GM19468 (cell line): ENCODE measurements around the gene SETBP1.

Experiments
- ATAC-seq: cut with Tn5 transposase; IDR thresholded peaks from one replicate; pipeline ENCODE4 v1.9.1; 2021; ENCODE audit warnings: mild to moderate bottlenecking, moderate library complexity, moderate number of reproducible peaks; ENCODE audit not compliant: unreplicated experiment; ENCODE audit errors: extremely low read depth

The SETBP1 gene

DNA sequence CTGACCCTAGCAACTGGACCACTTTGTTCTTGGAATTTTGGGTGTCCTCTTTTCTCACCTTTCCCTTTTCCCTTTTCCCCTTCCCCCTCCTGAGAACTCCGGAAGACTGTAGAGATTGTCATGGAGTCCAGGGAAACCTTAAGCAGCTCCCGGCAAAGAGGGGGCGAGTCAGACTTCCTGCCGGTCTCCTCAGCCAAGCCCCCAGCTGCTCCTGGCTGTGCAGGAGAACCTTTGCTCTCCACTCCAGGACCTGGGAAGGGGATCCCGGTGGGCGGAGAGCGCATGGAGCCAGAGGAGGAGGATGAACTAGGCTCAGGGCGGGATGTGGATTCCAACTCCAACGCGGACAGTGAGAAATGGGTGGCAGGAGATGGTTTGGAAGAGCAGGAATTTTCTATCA is 20.5 kb downstream of the SETBP1 start:
- no peak for ATAC-seq

DNA sequence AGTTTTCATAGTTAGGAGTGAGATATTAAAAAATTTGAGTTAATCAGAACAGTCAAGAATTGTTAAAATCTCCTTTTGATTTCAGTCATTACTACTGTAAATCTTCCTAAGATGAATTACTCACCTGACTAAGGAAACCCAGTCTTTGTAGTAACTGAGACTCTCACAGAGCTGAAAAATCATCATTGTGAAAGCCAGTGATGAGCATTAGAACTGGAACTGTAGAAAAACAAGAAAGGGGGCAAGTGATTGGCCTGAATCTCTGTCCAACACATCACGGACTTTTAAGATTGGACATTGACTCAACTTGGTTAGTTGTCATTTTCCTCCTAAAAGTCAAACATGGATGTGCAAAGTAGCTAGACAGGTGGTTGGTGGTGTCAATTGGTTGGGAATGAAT is 21.9 kb downstream of the SETBP1 start:
- no peak for ATAC-seq

DNA sequence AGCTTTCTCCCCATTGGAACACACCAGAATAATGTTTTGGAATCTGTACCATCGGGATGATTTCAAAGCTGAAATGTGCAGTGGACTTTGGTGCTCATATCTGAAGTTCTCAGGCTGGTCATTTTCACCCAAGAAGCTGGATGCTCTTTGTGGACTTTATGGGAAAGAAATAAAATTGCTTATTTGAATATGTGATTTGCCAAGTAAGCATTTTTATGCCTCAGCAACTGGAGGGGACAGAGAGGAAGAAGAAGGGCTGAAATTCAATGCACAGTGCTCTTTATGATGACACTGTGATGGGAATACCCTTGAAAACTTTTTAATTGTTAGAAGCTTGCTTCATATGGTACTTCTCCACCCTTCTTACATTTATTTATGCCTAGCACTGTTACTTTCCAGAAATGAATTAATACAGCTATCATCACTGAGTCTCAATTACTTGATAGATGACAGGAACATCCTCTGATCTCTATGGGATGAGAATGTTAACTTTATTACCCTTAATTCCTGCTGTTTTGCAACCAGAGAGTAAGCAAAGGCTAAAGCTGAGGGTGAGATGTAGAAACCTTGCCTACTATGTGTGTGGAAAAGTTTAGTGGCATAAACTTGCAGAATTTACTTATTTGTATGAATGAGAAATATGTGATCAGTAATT is 23.6 kb downstream of the SETBP1 start:
- no peak for ATAC-seq

DNA sequence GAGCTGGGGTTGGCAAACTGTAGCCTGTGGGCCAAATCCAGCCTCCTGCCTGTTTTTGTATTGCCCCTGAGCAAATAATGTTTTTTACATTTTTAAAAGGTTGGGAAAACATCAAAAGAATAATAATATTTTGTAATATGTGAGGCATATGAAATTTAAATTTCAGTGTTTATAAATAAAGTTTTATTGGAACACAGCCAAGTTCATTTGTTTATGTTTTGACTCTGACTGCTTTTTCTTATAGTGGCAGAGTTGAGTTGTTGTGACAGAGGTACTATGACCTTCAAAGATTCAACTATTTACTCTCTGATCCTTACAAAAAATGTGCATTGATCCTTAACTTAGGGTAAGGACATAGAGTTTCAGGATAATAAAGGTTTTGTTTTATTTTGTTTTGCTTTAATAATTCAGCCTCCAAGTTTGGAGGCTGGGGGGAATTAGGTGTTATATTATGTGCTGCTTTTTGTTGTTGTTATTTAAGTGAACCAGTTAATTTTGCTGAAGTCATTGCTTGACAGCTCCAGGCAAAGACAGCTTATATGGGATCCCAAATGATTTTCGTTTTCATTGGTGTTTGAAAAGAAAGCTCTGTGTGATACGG is 24.5 kb downstream of the SETBP1 start:
- no peak for ATAC-seq

DNA sequence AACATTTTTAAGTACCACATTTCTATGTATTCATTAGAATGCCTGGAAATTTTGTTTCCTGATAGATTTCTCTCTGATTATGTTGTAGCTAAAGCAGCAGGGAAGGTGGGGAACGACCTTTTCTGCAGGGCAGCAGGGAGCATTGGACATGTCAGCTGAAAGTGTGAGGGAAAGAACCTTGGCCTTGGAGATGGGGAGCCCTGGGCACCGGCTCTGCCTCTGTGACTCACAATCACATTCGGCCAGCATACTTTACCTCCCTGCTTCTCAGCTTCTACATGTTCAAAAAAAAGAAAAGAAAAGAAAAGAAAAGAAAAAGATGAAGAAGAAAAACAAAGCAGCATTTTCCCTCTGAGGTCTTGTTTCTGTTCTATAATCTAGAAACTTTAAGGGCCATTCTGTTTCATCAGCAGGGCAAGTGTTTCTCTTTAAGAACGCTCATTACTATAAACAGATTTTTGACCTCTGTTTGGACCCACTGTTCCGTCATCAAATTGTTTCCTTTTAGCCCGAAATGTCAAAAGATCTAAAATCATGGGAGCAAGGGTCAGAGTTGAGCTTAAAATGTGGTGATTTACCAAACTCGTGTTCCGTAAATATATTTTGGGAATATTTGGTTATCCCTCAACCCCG is 27.9 kb downstream of the SETBP1 start:
- no peak for ATAC-seq

DNA sequence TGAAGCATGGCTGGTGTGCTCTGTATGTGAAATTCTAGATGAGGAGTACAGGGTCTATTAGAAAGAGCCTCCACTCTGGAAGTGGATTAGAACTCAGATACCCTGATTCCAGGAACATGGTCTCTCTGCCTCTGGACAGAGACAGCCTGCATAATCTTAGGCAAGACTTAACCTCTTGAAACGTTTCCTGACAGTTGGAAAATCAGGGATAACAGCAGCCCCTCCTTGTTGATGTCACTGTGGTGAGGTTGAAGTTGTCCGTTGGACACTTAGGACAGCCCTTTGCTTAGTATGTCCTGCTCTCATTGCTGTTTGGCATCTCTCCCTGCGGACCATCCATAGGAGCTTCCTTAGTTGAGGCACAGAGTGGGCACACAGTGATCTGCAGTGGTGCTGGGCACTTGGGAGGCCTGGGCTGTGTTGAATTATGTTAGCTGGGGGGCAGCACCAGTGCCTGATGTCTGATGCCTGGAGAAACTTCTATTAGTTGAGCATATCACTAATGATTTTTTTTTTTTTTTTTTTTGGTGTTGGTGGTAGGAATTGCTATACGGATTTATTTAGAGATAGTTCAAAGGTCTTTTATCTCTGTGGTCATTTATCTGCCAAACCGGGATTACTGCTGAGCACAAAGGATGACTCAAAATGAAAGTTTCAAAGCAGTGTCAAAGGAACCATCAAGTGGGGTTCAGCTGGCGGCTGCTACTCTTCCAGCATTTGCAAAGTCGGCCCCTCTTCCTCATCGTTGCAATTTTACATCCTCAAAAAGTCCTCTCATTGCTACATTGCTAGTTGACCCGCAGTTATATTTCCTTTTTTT is 28.8 kb downstream of the SETBP1 start:
- ATAC-seq, result peak; percentile 91

DNA sequence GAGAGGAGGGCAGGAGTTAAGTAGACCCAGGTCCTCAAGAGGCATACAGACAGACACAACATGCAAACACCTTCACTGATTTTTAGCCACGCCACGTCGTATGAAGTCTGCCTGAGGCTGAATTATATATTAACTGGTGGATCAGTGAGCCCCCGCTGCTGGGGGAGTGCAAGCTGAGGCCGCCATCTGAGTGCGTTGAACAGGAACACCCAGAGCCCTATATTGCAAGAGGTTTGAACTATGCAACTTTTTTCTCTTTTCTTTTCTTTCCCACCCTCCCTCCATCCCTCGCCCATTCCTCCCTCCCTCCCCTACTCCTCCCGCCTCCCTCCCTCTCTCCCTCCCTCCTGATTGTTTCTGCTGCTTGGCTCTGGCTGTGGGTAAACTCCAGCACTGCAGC is 30.2 kb downstream of the SETBP1 start:
- no peak for ATAC-seq

DNA sequence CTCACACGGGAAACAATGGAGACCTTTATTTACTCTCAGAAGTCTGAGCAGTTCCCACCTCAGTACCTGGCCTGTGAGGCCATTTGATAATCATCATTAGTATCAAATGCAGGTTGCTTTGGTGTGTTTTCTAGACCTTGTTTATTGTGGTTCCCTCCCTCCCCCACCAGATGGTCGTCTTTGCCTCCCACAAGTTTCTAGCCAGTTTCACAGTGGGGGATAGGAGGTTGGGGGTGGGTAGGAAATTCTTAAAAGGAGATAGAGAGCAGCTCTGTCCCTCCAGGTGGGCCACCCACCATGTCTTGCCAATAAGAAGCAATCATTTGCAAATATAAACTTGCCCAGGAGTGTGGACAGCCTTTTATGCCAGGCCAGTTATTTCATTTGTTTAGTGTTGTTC is 31.3 kb downstream of the SETBP1 start:
- no peak for ATAC-seq

DNA sequence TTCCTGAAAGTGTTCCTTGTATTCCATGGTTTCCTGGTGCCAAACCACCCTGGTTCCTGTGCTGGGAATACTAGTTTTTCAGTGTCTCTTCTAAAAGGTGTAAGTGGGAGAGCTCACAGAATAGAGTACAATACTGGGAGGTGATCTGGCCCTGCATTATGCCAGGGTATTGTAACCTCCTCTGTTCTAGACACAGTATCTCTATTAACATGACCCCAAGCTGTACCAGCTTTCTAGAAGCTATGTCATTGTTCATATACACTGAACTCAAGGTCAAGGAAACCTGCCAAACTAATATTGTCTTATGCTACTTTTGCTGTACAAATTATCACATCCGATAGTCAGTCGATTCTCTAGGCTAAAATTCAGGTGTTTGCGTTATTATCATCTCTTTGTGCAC is 32.7 kb downstream of the SETBP1 start:
- no peak for ATAC-seq

DNA sequence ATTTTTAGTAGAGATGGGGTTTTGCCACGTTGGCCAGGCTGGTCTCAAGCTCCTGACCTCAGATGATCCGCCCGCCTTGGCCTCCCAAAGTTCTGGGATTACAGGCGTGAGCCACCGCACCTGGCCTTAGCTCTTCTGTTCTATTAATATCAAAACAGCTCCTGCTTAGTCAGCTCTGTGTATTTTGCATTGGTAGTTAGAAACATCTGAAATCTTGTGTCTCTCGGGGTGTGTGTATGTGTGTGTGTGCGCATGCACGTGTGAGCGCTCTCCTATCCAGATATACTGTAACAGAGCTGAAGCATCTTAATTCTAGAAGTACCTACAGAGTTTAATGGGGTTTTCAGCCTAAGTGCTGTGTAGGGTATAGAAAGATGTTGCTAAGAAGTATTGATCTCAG is 33.7 kb downstream of the SETBP1 start:
- ATAC-seq, result no peak

DNA sequence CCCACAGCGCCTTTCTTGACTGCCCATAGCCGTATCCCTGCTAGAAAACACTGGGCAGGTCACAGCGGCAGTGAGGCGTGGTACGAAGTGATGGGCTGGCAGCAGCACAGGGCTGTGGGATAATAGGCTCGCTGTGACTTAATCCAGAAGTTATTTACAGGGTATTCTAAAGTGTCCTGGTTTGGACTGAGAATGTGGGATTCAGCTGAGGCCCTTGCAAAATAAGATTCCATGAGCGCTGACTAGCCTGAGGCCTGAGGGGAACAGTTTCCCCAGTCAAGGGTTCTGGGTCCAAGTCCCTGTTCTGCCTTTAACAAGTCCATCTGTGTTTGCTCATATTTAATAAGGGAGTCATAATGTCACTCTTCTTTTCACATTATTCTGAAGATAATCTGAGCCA is 34.6 kb downstream of the SETBP1 start:
- ATAC-seq, result no peak

DNA sequence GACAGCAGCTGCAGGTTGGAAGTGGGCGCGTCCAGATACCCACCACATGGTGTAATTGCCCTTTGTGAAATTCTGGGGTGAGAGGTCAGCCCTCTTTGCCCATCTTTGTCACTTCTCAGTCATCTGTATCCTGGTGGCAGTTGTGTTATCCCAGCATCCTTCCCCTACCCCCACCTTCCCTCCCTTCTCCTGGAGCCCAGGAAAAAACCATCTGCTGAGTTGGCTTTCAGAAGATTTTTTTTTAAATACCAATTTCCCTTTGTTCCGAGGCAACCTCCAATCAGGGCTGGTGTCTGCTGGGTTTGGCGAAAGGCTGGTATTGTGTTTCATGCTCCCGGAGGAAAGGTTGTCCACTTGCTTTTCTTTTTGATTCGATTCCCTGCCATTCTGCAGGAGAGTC is 35.2 kb downstream of the SETBP1 start:
- ATAC-seq, result no peak

DNA sequence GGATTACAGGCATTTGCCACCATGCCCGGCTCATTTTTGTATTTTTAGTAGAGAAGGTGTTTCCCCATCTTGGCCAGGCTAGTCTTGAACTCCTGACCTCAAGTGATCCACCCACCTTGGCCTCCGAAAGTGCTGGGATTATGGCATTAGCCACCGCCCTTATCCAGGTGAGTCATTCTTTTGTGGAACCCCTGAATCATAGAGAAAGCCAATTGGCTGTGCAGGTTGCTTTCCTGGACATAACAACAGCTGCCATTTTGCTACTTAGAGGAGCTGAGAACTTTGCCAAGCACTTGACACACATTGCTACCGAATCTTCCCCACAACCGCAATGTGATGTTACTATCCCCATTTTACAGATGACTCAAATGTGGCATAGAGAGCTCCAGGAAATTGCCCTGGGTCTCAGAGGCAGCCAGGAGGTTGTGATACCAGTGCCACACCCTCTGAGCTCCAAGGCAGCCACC is 36.0 kb downstream of the SETBP1 start:
- ATAC-seq, result no peak

DNA sequence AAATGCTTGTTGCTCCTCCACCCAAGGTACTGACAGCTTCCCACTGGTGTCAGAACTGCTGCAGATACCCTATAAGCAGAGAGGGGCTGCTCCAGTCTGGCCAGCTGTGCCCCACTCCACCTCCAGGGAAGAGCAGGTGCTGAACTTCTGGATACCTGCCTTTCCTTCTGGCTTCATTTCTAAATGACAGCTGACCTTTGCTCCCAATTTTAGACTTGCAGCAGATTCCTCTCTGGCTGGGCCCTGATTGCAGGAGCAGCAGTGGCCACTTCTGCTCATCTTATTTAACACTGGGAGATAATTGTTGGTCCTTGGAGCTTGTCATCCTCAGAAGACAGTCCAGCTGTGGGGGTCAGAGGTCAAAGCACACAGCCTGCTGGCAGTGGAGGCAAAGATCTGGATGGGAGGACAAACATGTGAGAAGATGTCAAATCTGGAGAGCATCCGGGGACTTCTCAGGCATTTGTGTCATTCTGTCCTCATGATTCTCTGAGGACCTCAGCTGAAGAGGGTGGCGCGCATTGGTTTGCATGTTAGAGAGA is 38.9 kb downstream of the SETBP1 start:
- no peak for ATAC-seq

DNA sequence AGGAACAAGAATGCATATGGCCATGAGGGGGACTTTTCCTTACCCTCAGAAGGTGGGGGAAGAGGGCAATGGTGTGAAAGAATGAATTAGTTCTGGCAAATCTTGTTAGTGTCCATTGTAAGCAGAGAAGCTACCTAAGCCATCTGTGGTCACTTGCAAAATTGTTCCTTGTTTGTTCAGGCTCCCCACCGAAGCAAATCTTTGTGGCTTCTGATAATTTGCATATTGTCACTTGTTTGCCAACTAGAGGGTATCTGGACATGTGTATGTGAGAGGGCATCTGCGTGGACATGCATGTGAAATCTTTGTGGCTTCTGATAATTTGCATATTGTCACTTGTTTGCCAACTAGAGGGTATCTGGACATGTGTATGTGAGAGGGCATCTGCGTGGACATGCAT is 41.1 kb downstream of the SETBP1 start:
- ATAC-seq, result peak; percentile 35

DNA sequence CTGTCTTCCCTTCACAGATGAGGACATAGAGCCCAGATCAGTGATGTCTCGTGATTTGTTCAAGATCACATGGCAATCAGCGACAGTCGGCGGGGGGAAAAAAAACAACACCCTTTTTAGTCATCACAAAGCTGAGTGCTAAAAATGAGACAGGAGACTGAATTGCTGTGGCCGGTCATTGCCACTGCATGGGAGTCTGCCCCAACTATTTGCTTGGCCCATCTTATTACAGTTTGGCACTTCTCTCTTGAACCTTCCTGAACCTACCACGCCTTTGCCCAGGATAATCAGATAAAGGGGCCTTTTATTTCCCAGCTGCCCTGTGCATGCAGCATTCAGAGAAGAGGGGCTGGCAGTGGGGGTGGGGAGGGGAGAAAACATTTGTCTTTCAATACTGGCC is 42.7 kb downstream of the SETBP1 start:
- no peak for ATAC-seq

DNA sequence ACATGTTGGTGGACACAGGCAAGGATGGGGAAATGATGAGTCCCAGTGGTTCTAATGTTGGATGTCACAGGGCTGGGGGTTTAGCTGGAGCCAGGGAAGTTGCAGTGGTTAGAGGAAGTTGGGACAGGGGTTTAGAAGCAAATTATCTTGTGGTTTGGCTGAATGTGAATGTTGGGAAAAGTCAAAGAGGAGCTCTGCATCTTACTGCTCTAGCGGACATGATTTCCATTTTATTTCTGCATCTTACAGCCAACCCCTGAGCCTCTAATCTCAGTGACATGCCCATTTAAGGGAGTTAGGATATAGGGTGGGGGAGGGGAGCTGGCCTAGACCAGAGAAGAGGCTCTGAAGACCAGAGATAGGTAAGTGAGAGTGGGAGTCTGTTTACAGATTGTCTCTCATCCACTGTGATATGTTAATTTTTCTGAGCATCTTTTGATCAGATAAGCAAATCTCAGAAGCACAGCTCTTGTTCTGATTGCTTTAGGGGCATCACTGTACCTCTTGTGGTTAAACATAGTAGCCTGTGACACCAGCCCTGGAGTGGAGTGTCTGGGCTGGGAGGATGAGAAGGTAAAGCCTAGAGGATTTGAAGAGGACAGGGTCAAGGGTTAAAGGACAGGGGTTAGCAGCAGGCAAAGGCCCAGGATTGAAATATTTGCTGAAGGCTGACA is 43.6 kb downstream of the SETBP1 start:
- no peak for ATAC-seq

DNA sequence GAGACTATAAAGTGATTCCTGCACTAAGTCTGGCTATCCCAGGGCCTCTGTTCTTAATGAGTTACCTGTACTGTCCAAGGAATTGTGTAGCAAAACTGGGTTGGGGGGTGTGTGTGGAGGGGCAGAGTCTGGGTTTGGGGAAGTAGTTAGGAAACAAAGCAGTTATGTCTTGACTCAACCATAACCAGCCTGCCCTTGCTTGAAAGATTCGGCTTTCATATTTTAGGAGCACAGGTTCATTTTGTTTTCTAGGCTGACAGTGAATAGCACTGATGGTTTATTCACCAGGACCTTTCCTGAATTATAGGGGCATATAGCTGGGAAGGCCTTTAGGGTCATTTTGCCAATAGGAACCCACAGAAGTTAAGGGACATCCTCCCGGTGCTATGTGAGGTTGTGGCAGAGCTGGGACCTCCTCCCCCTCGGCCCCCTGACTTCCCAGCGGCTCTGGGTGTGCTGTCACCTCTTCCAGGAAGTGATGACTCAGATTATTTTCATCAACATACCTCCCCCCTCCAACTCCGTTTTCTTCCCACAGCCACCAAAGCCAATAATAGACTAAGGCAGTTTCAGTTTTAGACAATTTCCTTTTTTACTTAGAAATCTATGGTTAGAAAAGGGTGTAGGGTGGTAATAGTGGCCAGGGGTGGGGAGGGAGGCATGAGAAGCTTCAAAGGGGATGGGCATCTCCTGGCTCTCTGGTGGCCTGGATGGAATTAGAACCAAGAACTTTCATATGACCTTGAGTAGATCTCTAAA is 44.8 kb downstream of the SETBP1 start:
- ATAC-seq, result no peak

DNA sequence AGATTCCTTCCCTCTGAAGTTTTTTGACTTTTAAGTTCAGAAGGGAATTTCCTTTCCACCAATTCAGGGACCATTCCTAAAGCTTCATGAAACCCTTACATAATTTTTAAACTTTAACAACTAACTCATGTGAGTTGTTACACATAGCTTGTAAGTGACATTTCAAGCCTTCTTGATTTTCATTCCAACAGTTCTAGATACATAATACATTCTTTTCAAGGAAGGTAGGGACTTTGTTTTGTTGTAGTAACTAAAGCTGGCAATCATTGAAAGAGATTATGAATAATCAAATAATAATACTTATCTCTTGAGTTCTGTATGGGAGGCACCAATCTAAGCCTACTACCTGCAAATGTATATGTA is 45.4 kb downstream of the SETBP1 start:
- no peak for ATAC-seq

DNA sequence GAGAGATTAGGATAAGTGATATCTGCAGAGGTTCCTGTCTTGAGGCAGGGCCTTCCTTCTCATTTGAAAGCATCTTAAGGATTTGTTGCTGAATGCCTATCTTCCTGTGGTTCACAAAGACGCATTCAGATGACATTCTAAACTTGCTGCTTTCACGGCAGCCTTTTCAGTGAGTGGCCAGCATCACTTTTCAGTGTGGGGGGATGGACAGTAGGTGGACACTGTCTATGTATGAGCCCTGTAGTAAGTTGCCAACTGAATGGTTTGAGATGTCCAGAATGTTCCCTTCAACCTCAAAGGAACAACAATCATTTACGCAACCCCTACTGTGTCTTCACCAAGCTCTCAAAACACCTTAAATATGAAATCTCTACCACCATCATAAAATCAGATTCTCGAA is 46.6 kb downstream of the SETBP1 start:
- no peak for ATAC-seq
